Stimulated activated CD8-positive, alpha-beta memory T cell treated with anti-CD3 and anti-CD28 coated beads, Interleukin-15, amount 100 ng/mL, for 1 hour (primary cell): ENCODE results near the gene E2F3.
"Not testable (repeated sequence)": the region's sequence is repeated elsewhere in the genome, so short reads cannot be mapped to it uniquely, and the experiment has no call there.

Experiments used
- DNase-seq: peaks from one replicate; pipeline ENCODE4 v3.0.0-alpha.2; 2020; ENCODE audit warnings: low read depth

E2F3 gene

GRCh38 chr6:20433929-20434328, 32.2 kb downstream of the E2F3 start:
- DNase-seq: no peak

GRCh38 chr6:20434766-20435165, 33.1 kb downstream of the E2F3 start:
- no peak for DNase-seq

DNA sequence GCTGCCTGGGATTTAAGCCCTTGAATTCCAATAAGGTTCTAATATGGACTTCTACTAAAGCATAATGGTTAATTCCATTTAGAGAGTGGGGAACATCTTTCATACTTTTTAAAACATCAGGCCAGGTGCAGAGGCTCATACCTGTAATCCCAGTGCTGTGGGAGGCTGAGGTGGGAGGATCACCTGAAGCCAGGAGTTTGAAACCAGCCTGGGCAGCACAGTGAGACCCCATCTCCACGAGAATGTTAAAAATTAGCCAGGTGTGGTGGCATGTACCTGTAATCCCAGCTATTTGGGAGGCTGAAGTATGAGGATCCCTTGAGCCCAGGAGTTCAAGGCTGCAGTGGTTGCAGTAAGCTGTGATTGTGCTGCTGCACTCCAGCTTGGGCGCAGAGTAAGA, 35.0 kb downstream of the E2F3 start:
- no peak for DNase-seq

DNA sequence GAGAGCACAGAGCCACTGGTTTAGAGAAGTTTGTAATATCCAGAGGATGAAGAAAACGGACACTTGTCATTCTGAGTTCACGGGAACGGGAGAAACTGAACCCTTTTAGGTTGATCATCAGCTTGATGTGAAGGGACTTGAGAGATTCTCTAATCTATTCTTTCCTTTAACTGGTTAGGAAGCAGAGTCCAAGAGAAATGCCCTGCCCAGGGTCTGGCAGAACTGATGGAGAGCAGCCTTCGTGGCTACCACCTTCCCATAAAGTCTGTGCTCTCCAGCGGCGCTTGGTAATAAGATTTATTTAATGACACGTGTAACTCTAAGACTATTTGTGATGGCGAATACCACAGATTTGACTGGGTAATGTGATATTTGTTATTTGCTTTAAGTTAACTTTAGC, 36.0 kb downstream of the E2F3 start:
- DNase-seq: no peak

GRCh38 chr6:20438462-20439070, 36.9 kb downstream of the E2F3 start:
- DNase-seq: no peak

- DNase-seq: no peak
Measured at GRCh38 chr6:20439558-20439957, 37.9 kb downstream of the E2F3 start.

GRCh38 chr6:20440296-20440695, 38.6 kb downstream of the E2F3 start:
- no peak for DNase-seq

DNA sequence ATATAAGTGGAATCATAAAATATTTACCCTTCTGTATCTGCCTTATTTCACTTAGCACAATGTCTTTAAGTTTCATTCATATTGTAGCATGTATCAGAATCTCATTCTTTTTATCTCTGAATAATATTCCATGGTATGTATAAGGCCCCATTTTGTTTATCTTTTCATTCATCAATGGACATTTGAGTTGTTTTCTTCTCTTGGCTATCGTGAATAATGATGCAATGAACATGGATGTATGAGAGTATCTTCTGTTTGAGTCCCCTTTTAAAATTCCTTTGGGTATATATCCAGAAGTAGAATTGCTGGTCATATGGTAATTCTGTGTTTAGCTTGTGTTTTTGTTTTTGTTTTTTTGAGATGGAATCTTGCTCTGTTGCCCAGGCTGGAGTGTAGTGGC, 39.6 kb downstream of the E2F3 start:
- no peak for DNase-seq

GRCh38 chr6:20441921-20442320, 40.2 kb downstream of the E2F3 start:
- DNase-seq: no peak

- no peak for DNase-seq
Measured at GRCh38 chr6:20444786-20445271, 43.1 kb downstream of the E2F3 start.

- DNase-seq: no peak
Measured at GRCh38 chr6:20447157-20447556, 45.5 kb downstream of the E2F3 start.

DNA sequence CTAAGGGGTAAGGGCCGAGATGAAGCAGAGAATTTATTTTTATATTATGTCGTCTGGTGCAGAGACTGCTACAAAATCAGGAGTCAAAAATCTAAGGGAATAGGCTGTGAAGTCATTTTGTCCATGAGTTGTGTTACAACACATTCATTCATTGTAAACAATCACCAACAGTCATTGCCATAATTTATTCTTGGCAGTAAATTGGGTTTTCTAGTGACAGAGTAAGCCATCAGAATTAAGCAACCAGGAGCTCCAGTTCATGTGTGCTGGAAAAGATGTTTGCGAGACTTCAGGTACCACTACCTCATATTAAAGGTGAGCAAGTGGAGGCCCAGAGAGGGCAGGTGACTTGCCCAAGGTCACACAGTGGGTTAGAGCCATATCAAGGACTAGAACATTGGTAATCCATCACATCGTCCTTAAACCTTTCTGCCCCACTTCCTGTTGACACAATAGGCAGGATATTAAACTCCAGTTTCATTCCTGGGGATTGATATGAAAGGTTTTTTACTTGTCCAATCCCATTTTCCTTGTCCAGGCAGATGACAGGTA, 46.0 kb downstream of the E2F3 start:
- no peak for DNase-seq

- no peak for DNase-seq
Measured at GRCh38 chr6:20448828-20449227, 47.1 kb downstream of the E2F3 start.

DNA sequence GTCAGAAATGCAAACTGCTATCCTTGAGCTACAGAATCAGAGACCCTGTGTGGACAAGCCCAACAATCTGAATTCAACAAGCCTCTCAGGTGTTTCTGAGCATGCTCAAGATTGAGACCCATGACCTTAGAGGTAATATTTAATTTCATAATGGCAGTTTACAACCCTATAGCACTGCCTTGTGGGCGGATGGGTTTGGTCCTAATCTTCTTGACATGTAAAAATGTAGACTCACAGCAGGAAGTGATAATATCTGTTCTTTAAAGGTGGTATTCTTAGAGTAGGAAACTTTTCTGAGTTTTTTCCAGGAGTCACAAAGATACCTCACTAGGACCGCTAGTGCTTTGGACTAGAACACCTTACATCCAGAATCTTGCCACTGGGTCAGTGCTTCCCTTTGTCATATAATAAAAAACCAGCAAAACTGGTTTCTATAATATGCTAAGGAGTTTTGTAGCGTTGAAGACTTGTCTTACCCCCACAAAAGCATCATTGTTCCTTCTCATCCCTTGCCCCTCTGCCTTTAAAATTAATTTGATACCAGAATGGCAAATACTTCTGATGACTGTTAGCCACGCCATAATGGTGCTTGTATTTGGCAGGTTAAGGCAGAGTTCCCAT, 52.6 kb downstream of the E2F3 start:
- no peak for DNase-seq

- DNase-seq: no peak
Measured at GRCh38 chr6:20455251-20455940, 53.7 kb downstream of the E2F3 start.

- DNase-seq: no peak
Measured at GRCh38 chr6:20458027-20458894, 56.6 kb downstream of the E2F3 start.

DNA sequence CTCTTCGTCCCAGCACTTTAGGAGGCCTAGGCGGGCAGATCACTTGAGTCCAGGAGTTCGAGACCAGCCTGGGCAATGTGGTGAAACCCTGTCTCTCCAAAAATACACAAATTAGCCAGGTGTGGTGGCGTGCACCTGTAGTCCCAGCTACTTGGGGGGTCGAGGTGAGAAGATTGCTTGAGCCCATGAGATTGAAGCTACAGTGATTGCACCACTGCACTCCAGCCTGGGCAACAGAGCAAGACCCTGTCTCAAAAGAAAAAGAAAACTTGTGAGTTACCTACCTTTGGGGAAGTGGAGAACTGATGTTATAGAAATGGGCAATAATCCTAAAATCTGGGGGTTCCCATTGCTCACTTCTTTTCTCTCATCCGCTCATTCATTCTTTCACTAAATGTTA, 58.0 kb downstream of the E2F3 start:
- DNase-seq: no peak

DNA sequence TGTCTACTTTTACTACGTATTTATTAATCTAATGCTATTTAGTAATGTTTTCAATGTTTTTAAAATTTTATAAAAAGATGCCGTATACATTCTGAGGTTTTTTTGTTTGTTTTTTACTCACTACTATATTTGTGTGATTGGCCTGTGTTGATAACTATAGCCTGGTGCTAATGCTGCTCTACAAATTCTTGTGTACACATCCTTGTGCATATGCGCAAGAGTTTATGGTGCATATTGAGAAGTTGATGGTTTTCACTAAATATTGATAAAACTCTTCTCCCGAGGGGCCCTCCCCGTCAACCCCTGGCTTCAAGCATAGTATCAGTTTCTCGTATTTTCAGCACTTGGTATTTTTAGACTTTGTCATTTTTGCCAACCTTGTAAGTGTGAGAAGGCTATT, 59.9 kb downstream of the E2F3 start:
- DNase-seq: no peak

DNA sequence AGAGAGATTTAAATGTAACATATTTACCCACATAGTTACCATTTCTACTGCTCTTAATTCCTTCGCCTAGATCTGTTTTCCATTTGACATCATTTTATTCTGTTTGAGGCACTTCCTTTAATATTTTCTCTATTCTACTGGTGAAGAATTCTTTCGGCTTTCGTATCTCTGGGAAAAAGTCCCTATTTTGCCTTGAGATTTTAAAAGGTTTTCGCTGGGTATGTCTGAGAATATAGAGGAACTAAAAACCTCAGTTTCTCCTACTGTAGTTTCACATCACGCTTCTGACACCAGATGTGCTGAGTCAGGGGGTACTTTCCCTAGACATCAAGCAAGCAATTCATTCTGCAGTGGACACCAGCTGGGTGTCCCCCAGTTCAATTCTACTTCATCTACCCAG, 61.7 kb downstream of the E2F3 start:
- no peak for DNase-seq

DNA sequence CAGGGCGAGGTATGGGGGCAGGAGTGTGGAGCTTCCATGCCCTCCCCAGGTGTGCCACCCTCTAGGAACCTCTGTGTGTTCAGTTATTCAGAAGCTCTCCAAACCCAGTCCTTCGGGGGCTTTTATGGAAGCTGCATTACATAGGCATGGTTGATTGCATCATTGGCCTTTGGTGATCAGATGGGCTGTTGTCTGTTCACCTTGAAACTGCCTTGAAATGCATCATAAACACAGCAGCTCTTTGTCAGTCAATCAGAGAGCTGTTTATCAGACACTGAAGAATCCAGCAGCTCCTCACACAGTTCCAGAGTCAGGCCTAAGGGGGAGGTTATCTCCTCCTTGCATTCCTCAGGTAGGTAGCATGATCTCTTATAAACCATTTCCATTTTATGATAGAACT, 62.4 kb downstream of the E2F3 start:
- no peak for DNase-seq

DNA sequence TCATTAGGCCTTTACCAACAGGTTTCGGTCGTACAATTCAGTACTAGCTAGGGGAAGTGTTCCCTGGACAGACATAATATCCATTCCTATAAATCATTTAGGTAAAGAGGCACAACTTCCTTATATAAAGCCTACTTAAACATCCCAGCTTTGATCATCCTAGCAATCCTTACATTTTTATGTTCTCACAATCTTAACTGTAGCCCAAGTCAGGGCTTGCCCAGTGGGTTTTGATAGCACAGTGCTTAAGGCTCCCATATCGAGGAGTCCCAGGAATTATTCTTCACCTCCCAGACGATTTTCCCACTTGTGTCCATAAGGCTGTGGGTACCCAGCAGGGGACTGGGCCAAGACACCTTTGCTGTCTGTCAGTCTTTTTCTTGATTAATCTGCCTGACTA, 63.2 kb downstream of the E2F3 start:
- DNase-seq: no peak

DNA sequence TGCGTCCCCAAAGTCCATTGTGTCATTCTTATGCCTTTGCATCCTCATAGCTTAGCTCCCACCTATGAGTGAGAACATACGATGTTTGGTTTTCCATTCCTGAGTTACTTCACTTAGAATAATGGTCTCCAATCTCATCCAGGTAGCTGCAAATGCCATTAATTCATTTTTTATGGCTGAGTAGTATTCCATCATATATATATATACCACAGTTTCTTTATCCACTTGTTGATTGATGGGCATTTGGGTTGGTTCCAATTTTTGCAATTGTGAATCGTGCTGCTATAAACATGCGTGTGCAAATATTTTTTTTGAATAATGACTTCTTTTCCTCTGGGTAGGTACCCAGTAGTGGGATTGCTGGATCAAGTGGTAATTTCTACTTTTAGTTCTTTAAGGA, 63.9 kb downstream of the E2F3 start:
- DNase-seq: not testable (repeated sequence)
